SK-N-SH treated with all-trans-retinoic acid at 6 μM for 48 hours (cell line): ENCODE results near the gene MRPS22.

ENCODE experiments used
- ATAC-seq: fragments of 200-7000 bp; cut with Tn5 transposase; 3 replicates; pipeline ENCODE4 v1.9.1; 2020; ENCODE audit warnings: mild to moderate bottlenecking, moderate library complexity
- ARNTL ChIP-seq: fragments of 450-650 bp; formaldehyde crosslinking; IDR thresholded peaks from 2 replicates; pipeline ENCODE4 v1.5.0; 2020; ENCODE audit warnings: low read depth, mild to moderate bottlenecking, moderate library complexity, borderline replicate concordance
- CREB5 ChIP-seq: fragments of 250-450 bp; sonication (Bioruptor Pico); IDR thresholded peaks from 2 replicates; pipeline ENCODE4 v1.5.1; 2020; ENCODE audit warnings: low read depth, mild to moderate bottlenecking, moderate library complexity
- CSDC2 ChIP-seq: fragments of 250-450 bp; sonication (Bioruptor Pico); IDR thresholded peaks from 2 replicates; pipeline ENCODE4 v1.5.0; 2020; ENCODE audit warnings: mild to moderate bottlenecking, moderate library complexity
- CSRNP3 ChIP-seq: fragments of 250-450 bp; sonication (Bioruptor Pico); IDR thresholded peaks from 2 replicates; pipeline ENCODE4 v1.5.1; 2021; ENCODE audit warnings: mild to moderate bottlenecking, moderate library complexity
- ESRRG ChIP-seq: fragments of 250-450 bp; sonication (Bioruptor Pico); IDR thresholded peaks from 2 replicates; pipeline ENCODE4 v1.6.1; 2021; ENCODE audit warnings: mild to moderate bottlenecking
- GLIS3 ChIP-seq: fragments of 250-450 bp; sonication (Bioruptor Pico); IDR thresholded peaks from 2 replicates; pipeline ENCODE4 v1.5.0; 2020; ENCODE audit warnings: mild to moderate bottlenecking, moderate library complexity
- OSR1 ChIP-seq: fragments of 250-450 bp; sonication (Bioruptor Pico); IDR thresholded peaks from 2 replicates; pipeline ENCODE4 v1.8.0; 2022; ENCODE audit warnings: moderate library complexity, mild to moderate bottlenecking, inconsistent platforms
- POU6F1 ChIP-seq: fragments of 250-450 bp; sonication (Bioruptor Pico); IDR thresholded peaks from 2 replicates; pipeline ENCODE4 v1.8.0; 2021; ENCODE audit warnings: low read depth, mild to moderate bottlenecking, moderate library complexity, borderline replicate concordance
- PPARA ChIP-seq: fragments of 250-450 bp; sonication (Bioruptor Pico); IDR thresholded peaks from 2 replicates; pipeline ENCODE4 v1.5.0; 2020; ENCODE audit warnings: mild to moderate bottlenecking, borderline replicate concordance
- RARB ChIP-seq: fragments of 250-450 bp; sonication (Bioruptor Pico); IDR thresholded peaks from 2 replicates; pipeline ENCODE4 v1.8.0; 2021; ENCODE audit warnings: mild to moderate bottlenecking, moderate library complexity
- TOX ChIP-seq: fragments of 250-450 bp; sonication (Bioruptor Pico); IDR thresholded peaks from 2 replicates; pipeline ENCODE4 v1.8.0; 2021; ENCODE audit warnings: mild to moderate bottlenecking, moderate library complexity, borderline replicate concordance
- ZC3H10 ChIP-seq: fragments of 250-450 bp; sonication (Bioruptor Pico); IDR thresholded peaks from 2 replicates; pipeline ENCODE4 v1.5.1; 2021; ENCODE audit warnings: mild to moderate bottlenecking, moderate library complexity
- ZFP3 ChIP-seq: fragments of 250-450 bp; sonication (Bioruptor Pico); IDR thresholded peaks from 2 replicates; pipeline ENCODE4 v1.5.0; 2020; ENCODE audit warnings: mild to moderate bottlenecking, moderate library complexity
- ZFP30 ChIP-seq: fragments of 450-650 bp; formaldehyde crosslinking; IDR thresholded peaks from 2 replicates; pipeline ENCODE4 v1.5.0; 2022; ENCODE audit warnings: mild to moderate bottlenecking, moderate library complexity
- ZNF565 ChIP-seq: fragments of 450-650 bp; formaldehyde crosslinking; conservative IDR thresholded peaks from 2 replicates; pipeline ENCODE4 v1.5.0; 2020; ENCODE audit warnings: low read depth, mild to moderate bottlenecking, moderate library complexity
- ZNF70 ChIP-seq: fragments of 450-650 bp; formaldehyde crosslinking; IDR thresholded peaks from 2 replicates; pipeline ENCODE4 v1.5.0; 2020; ENCODE audit warnings: mild to moderate bottlenecking, moderate library complexity
- ZNF8 ChIP-seq: fragments of 450-650 bp; formaldehyde crosslinking; IDR thresholded peaks from 2 replicates; pipeline ENCODE4 v1.5.0; 2020; ENCODE audit warnings: mild to moderate bottlenecking, moderate library complexity
- TF ChIP-seq, protein P1 (sequence below): fragments of 250-450 bp; sonication (Bioruptor Pico); IDR thresholded peaks from 2 replicates; pipeline ENCODE4 v1.5.0; 2020; ENCODE audit warnings: mild to moderate bottlenecking, moderate library complexity
- TF ChIP-seq, protein P2 (sequence below): fragments of 250-450 bp; sonication (Bioruptor Pico); IDR thresholded peaks from 2 replicates; pipeline ENCODE4 v1.8.0; 2020; ENCODE audit warnings: mild to moderate bottlenecking, moderate library complexity, borderline replicate concordance

The MRPS22 gene

DNA sequence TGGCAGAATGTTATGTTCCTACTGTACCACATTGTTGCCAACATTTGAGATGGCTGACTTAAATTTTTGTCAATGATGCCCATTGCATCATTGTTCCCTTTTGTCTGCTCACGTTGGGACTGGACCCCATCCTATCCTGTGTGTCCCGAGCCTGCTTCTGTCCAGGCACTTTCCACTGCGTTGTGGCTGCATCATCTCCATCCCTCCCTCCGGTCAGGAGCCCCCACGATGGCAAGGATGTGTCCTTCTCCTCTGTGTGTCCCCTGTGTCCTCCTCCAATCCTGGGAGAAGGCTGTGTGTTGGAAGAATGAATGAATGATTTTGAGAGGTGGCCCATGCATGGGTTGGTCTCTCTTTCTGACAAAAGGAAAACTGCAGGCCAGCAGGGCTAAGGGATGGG lies 19.4 kb upstream of the MRPS22 start (continued):
- TF ChIP-seq, protein P1, sequence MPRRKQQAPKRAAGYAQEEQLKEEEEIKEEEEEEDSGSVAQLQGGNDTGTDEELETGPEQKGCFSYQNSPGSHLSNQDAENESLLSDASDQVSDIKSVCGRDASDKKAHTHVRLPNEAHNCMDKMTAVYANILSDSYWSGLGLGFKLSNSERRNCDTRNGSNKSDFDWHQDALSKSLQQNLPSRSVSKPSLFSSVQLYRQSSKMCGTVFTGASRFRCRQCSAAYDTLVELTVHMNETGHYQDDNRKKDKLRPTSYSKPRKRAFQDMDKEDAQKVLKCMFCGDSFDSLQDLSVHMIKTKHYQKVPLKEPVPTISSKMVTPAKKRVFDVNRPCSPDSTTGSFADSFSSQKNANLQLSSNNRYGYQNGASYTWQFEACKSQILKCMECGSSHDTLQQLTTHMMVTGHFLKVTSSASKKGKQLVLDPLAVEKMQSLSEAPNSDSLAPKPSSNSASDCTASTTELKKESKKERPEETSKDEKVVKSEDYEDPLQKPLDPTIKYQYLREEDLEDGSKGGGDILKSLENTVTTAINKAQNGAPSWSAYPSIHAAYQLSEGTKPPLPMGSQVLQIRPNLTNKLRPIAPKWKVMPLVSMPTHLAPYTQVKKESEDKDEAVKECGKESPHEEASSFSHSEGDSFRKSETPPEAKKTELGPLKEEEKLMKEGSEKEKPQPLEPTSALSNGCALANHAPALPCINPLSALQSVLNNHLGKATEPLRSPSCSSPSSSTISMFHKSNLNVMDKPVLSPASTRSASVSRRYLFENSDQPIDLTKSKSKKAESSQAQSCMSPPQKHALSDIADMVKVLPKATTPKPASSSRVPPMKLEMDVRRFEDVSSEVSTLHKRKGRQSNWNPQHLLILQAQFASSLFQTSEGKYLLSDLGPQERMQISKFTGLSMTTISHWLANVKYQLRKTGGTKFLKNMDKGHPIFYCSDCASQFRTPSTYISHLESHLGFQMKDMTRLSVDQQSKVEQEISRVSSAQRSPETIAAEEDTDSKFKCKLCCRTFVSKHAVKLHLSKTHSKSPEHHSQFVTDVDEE (CRISPR knock-in tag): no peak
- TF ChIP-seq OSR1 (CRISPR knock-in tag) (no peak), RARB (CRISPR knock-in tag) (no peak), ESRRG (CRISPR knock-in tag) (no peak), ZFP30 (CRISPR knock-in tag) (no peak), ZFP3 (CRISPR knock-in tag) (no peak), ZC3H10 (CRISPR knock-in tag) (no peak), ZNF8 (CRISPR knock-in tag) (no peak), CSRNP3 (CRISPR knock-in tag) (no peak)

DNA sequence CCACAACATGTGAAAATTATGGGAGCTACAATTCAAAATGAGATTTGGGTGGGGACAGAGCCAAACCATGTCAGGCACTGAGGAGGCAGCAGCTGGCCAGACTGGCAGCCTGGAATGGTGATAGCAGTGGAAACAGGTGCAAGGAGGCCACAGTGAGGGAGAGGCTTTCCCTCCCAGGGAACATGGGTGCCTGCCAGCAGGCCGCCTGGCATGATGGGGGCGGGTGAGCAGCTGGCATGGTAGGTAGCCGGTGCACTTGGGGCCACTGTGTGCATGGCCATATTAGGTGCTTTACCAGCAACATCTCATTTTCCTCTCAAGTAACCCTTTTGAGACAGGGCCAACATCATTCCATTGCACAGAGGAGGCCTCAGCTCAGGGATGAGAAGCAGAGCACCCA lies 18.3 kb upstream of the MRPS22 start:
- no peak for ATAC-seq
- no peak for TF ChIP-seq CREB5 (CRISPR knock-in tag)
- TF ChIP-seq ZNF8 (CRISPR knock-in tag): no peak
- no peak for TF ChIP-seq OSR1 (CRISPR knock-in tag)
- no peak for TF ChIP-seq ZNF565 (CRISPR knock-in tag)
- TF ChIP-seq PPARA (CRISPR knock-in tag): no peak
- TF ChIP-seq, protein P2, sequence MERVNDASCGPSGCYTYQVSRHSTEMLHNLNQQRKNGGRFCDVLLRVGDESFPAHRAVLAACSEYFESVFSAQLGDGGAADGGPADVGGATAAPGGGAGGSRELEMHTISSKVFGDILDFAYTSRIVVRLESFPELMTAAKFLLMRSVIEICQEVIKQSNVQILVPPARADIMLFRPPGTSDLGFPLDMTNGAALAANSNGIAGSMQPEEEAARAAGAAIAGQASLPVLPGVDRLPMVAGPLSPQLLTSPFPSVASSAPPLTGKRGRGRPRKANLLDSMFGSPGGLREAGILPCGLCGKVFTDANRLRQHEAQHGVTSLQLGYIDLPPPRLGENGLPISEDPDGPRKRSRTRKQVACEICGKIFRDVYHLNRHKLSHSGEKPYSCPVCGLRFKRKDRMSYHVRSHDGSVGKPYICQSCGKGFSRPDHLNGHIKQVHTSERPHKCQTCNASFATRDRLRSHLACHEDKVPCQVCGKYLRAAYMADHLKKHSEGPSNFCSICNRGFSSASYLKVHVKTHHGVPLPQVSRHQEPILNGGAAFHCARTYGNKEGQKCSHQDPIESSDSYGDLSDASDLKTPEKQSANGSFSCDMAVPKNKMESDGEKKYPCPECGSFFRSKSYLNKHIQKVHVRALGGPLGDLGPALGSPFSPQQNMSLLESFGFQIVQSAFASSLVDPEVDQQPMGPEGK (CRISPR knock-in tag): no peak
- no peak for TF ChIP-seq TOX (CRISPR knock-in tag)
- no peak for TF ChIP-seq CSRNP3 (CRISPR knock-in tag)
- TF ChIP-seq, protein P1 (CRISPR knock-in tag): no peak

DNA sequence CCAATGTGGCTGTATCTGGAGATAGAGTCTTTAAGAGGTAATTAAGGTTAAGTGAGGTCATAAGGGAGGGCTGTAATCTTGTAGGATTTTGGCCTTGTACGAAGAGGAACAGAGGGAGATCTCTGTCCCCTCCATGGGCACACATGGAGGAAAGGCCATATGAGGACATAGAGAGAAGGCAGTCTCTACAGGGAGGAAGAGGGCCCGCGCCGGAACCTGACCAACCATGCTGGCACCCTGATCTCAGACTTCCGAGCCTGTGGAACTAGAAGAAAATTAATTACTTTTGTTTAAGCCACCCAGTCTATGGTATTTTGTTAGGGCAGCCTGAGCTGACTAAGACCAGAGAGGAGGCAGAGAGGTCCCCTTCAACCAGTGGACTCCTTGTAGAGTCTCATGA lies 17.7 kb upstream of the MRPS22 start:
- TF ChIP-seq OSR1 (CRISPR knock-in tag) (no peak), TOX (CRISPR knock-in tag) (no peak)
- TF ChIP-seq, all 23 proteins: peak for 0
- no peak for ATAC-seq

DNA sequence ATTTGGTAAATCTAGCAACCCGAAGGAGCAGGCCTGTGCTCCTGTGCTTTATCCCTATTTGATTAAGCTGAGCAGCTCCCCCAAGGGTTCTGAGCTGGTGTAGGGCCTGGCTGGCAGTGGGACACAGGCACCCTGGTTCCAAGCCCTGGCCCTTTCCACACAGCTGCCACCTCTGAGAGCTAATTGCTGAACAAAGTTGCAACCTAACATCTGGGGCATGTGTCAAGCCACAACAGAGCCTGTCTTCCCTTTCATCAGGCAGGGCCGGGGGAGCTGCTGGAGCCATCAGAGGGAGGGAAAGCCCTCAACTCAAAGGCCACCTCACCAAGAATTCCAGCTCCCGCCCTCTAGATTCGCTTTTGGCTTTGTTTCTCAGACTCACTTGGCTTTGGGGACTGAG lies 17.1 kb upstream of the MRPS22 start:
- no peak for ATAC-seq
- TF ChIP-seq ARNTL (CRISPR knock-in tag) (no peak), ZFP3 (CRISPR knock-in tag) (no peak), ZNF8 (CRISPR knock-in tag) (no peak), GLIS3 (CRISPR knock-in tag) (no peak), CSRNP3 (CRISPR knock-in tag) (no peak), POU6F1 (CRISPR knock-in tag) (no peak), ZNF70 (CRISPR knock-in tag) (no peak), CSDC2 (CRISPR knock-in tag) (no peak)
